ENCODE results near the gene NAPG. TPM values are rescaled to one million over a fixed set of nuclear protein-coding genes. Genes with fewer than 3 reads are reported as not detected.

NAPG gene
- total RNA-seq, 4 donors from 2014 or later: 47.5 to 56.4 (median 53.1) TPM

DNA sequence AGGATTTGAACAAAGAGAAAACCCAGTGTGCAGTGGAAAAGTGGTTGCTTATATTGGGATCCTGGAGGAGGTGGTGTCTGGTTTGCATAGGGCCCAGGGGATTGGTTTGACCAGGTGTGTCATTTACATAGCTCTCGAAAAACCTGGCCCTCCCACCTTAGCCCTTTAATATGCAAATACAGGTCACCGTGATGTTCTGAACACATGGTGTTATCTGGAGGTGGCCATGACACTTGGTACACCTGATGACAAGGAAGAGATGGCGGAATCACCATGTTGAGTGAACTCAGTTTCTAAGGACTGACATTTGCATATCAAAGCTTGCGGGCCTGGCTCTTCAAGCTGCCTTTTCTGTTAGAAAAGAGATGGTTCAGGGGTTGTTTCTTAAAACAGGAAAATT, 2.3 kb upstream of the NAPG start:
- Histone ChIP-seq H3K27ac (no peak overlapping the region), H3K27me3 (no peaks in the 10 kb centered on the region), H3K9me3 (no peaks in the 10 kb centered on the region), H3K4me1 (peaks cover 12 to 17% of the 10 kb centered on the region in 2 donors), H3K36me3 (no peaks in the 10 kb centered on the region), H3K4me3 (replicated peaks in 1 of 3) (no peak overlapping the region)
- TF ChIP-seq, protein P1, sequence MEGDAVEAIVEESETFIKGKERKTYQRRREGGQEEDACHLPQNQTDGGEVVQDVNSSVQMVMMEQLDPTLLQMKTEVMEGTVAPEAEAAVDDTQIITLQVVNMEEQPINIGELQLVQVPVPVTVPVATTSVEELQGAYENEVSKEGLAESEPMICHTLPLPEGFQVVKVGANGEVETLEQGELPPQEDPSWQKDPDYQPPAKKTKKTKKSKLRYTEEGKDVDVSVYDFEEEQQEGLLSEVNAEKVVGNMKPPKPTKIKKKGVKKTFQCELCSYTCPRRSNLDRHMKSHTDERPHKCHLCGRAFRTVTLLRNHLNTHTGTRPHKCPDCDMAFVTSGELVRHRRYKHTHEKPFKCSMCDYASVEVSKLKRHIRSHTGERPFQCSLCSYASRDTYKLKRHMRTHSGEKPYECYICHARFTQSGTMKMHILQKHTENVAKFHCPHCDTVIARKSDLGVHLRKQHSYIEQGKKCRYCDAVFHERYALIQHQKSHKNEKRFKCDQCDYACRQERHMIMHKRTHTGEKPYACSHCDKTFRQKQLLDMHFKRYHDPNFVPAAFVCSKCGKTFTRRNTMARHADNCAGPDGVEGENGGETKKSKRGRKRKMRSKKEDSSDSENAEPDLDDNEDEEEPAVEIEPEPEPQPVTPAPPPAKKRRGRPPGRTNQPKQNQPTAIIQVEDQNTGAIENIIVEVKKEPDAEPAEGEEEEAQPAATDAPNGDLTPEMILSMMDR (IDR thresholded peaks at IDR 0.05): no peak
- no peak for TF ChIP-seq POLR2A (IDR thresholded peaks at IDR 0.05)
- DNase-seq: no peak
- intact Hi-C loops (cut with DNase I): loop anchor here (5.0 kb wide), 1 partner anchor 551 kb away; no protein-coding TSS in a partner anchor
- 78 to 82% methylated on average over 4 of the region's 4 CpGs for WGBS, 2 donors

DNA sequence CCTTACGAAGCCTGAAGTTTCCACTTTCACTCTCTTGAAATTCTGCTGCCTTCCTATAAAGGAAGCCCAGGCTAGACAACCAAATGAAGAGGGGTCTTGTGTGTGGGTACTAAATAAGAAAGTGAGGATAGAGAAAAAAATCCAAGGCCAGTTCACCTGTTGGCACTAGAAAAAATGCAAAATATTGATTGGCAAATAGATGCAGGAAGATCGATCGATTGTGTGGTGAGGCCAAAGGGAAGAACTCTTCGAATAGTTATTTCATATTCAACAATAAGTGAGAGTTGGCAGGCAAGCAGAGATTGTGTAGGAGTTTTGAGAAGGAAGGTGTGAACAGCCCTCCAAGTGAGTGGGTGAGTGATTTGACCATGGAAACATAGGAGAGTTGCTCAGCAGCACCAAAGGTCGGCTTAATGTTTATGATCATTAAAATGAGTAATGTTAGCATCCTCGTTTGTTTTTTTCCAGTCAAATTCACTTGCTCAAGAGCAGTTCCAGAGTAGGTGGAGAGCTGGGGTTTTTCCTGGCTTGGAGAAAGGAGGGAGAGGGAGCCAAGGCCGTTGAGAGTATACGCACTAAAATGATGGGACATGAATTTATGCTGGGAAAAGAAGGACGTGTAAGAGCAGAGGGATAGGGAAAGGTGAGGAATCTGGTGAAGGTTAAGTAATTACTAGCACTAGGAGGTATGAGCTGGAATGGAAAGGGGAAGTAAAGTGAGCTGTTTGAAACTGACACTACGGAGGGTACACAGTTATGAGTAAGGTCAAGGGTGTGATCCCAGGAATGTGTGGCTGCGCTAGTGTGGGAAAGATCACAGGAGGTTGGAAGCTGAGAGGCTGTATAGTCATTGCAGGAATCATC, 1.1 kb upstream of the NAPG start:
- Histone ChIP-seq H3K36me3 (no peaks in the 10 kb centered on the region), H3K27me3 (no peaks in the 10 kb centered on the region), H3K4me1 (peaks cover 12 to 19% of the 10 kb centered on the region in 2 donors), H3K27ac (no peak overlapping the region), H3K9me3 (no peaks in the 10 kb centered on the region), H3K4me3 (replicated peaks in 1 of 3) (no peak overlapping the region)
- WGBS, 2 donors: 73 to 80% methylated on average over 11 of the region's 11 CpGs
- no peak for DNase-seq
- no peak for TF ChIP-seq POLR2A (IDR thresholded peaks at IDR 0.05)
- TF ChIP-seq, protein P1 (IDR thresholded peaks at IDR 0.05): no peak
- intact Hi-C loops (cut with DNase I): loop anchor here (5.0 kb wide), 1 partner anchor 552 kb away; no protein-coding TSS in a partner anchor

DNA sequence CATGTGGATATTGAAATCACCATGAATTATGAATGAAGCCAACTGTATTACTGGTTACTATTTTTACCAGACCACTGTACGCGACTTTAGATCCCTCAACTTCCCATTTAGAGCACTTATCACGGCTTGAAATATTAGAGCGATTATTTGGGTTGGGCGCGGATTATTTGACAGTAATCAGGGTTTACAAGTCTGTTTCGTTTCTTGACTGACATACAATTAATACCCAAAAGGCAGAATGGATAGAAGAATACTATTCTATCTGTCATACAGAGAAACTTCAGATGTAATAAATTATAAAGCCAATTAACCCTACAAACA, 496 bp upstream of the NAPG start:
- Histone ChIP-seq H3K36me3 (no peaks in the 10 kb centered on the region), H3K4me3 (replicated peaks in 1 of 3) (peak overlapping the region in 1 of 3 donors; percentile 97), H3K27me3 (no peaks in the 10 kb centered on the region), H3K9me3 (no peaks in the 10 kb centered on the region), H3K27ac (peak overlapping the region in 1 of 3 donors; percentile 92), H3K4me1 (peaks cover 12 to 20% of the 10 kb centered on the region in 2 donors)
- DNase-seq: no peak
- WGBS, 2 donors: 70 to 79% methylated on average over 7 of the region's 7 CpGs
- TF ChIP-seq, protein P1 (IDR thresholded peaks at IDR 0.05): no peak
- TF ChIP-seq POLR2A (IDR thresholded peaks at IDR 0.05): no peak
- intact Hi-C loops (cut with DNase I): no loop called here

DNA sequence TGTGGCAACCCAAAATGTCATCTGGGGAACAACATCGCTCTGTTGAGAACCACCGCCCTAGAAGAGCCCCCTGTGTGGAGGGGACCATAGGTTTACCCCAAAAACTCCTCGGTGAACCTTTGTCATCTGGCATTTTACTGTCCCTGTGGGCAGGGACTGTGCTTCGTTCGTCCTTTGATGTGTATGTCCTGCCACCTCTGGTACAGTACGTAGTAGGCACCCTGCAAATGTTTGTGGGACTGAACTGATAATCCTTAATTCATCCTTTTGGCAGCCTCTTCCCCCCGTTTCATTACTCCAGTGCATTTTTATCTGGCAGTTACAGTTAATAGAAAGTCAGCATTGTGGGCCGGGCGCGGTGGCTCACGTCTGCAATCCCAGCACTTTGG, 728 bp downstream of the NAPG start:
- intact Hi-C loops (cut with DNase I): no loop called here
- H3K4me1 ChIP-seq: peaks cover 12 to 20% of the 10 kb centered on the region in 2 donors
- DNase-seq: no peak
- no peaks in the 10 kb centered on the region for H3K36me3 ChIP-seq
- no peak for TF ChIP-seq POLR2A (IDR thresholded peaks at IDR 0.05)
- TF ChIP-seq, protein P1 (IDR thresholded peaks at IDR 0.05): no peak
- peak overlapping the region in 2 of 3 donors; percentile 92 to 96 for H3K27ac ChIP-seq
- H3K27me3 ChIP-seq: no peaks in the 10 kb centered on the region
- H3K4me3 ChIP-seq (replicated peaks in 1 of 3): peak overlapping the region; percentile 49 to 97 (median 55)
- H3K9me3 ChIP-seq: no peaks in the 10 kb centered on the region
- WGBS, 2 donors: 7 to 10% methylated on average over 11 of the region's 11 CpGs

DNA sequence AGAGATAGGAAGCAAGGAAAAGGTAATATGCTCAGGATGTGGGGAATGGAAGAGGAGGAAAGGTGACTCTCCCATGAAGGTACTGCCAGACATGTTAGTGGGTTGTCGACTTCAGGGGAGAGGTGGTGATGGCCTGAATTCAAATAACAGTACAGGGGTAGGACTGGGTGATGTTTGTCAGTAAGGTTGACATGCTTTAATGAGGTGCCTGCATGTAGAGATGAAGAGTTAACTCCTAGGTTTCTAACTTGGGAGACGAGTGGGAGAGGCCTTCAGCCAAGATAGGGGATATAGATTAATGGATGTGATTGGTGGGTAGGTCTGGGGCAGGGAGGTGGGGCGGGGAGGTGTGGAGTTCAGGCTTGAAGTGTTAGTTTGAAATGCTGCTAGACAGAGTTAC, 2.6 kb downstream of the NAPG start:
- Histone ChIP-seq H3K36me3 (no peaks in the 10 kb centered on the region), H3K27ac (no peak overlapping the region), H3K9me3 (no peaks in the 10 kb centered on the region), H3K27me3 (no peaks in the 10 kb centered on the region), H3K4me1 (peaks cover 12 to 20% of the 10 kb centered on the region in 2 donors), H3K4me3 (replicated peaks in 1 of 3) (no peak overlapping the region)
- no peak for DNase-seq
- WGBS, 2 donors: 82 to 91% methylated on average over 3 of the region's 3 CpGs
- no peak for TF ChIP-seq POLR2A (IDR thresholded peaks at IDR 0.05)
- TF ChIP-seq, protein P1 (IDR thresholded peaks at IDR 0.05): no peak
- intact Hi-C loops (cut with DNase I): no loop called here
